Fibroblast of lung (primary cell): ENCODE measurements around the gene TANC1. TPM values are rescaled to one million over a fixed set of nuclear protein-coding genes. Genes with fewer than 3 reads are reported as not detected.
A peak's percentile ranks its signal among the peaks of the same experiment; 100 is the strongest.

ENCODE experiments used
- DNase-seq, 2 donors: peaks; one replicate each; pipeline versions ENCODE4 v3.0.0 to v3.0.0-alpha.2; 2010; ENCODE audit warnings: low read depth in 2 of 2
- H2AFZ ChIP-seq: 2 replicates; pipeline ENCODE4 v1.5.1; 2012; ENCODE audit warnings: low read length, control low read depth, inconsistent platforms
- H3K27ac ChIP-seq: 2 replicates; pipeline ENCODE4 v1.5.1; 2011; ENCODE audit warnings: low read length, control low read depth; ENCODE audit not compliant: insufficient read depth
- H3K27me3 ChIP-seq: 2 replicates; pipeline ENCODE4 v1.5.1; 2011; ENCODE audit warnings: mild to moderate bottlenecking, low read length; ENCODE audit not compliant: control insufficient read depth, insufficient read depth
- H3K36me3 ChIP-seq: 2 replicates; pipeline ENCODE4 v1.5.1; 2011; ENCODE audit warnings: low read length; ENCODE audit not compliant: control insufficient read depth, insufficient read depth
- H3K4me1 ChIP-seq: 2 replicates; pipeline ENCODE4 v1.5.1; 2011; ENCODE audit warnings: low read length; ENCODE audit not compliant: control insufficient read depth, insufficient read depth; ENCODE audit errors: extremely low read depth
- H3K4me2 ChIP-seq: 2 replicates; pipeline ENCODE4 v1.5.1; 2011; ENCODE audit warnings: low read length, control low read depth; ENCODE audit not compliant: insufficient read depth; ENCODE audit errors: extremely low read depth
- H3K4me3 ChIP-seq, 4 experiments: fragments of 200-600 bp in 1 of 4; sonication (generic) in 1 of 4; replicated peaks in 1 of 4; 2 replicates each; pipeline ENCODE4 v1.5.1; 2011 to 2016; ENCODE audit warnings: low read length in 4 of 4, low read depth in 3 of 4, mild to moderate bottlenecking in 3 of 4, control low read depth in 2 of 4, inconsistent platforms in 1 of 4, mixed read lengths in 1 of 4; ENCODE audit not compliant: insufficient read depth in 1 of 4; ENCODE audit errors: control extremely low read depth in 1 of 4
- H3K79me2 ChIP-seq: 2 replicates; pipeline ENCODE4 v1.5.1; 2012; ENCODE audit warnings: mild to moderate bottlenecking, low read length, inconsistent platforms; ENCODE audit not compliant: control insufficient read depth, insufficient read depth
- H3K9ac ChIP-seq: 2 replicates; pipeline ENCODE4 v1.5.1; 2011; ENCODE audit warnings: mild to moderate bottlenecking, low read length, control low read depth; ENCODE audit not compliant: insufficient read depth
- H3K9me3 ChIP-seq: 2 replicates; pipeline ENCODE4 v1.5.1; 2012; ENCODE audit warnings: low read depth, low read length; ENCODE audit not compliant: control insufficient read depth, insufficient read depth
- H4K20me1 ChIP-seq: 2 replicates; pipeline ENCODE4 v1.5.1; 2011; ENCODE audit warnings: low read length; ENCODE audit not compliant: control insufficient read depth, insufficient read depth; ENCODE audit errors: extremely low read depth
- CTCF ChIP-seq, 2 donors: IDR thresholded peaks in 1 of 2; conservative IDR thresholded peaks in 1 of 2; 1 replicate in 1 of 2; 2 replicates in 1 of 2; pipeline ENCODE4 v1.5.1; 2011 to 2012; ENCODE audit warnings: low read length in 2 of 2, control low read depth in 1 of 2, inconsistent platforms in 1 of 2, low read depth in 1 of 2, mild to moderate bottlenecking in 1 of 2
- EZH2 ChIP-seq: IDR thresholded peaks from 2 replicates; pipeline ENCODE4 v1.5.1; 2012; ENCODE audit warnings: low read length, control low read depth, mild to moderate bottlenecking; ENCODE audit errors: missing control alignments
- polyA plus RNA-seq, 2 donors: library from polyadenylated mRNA; depleted of rRNA in 1 of 2; stranded (reverse) in 1 of 2; unstranded in 1 of 2; fragments of >200 nt; gene quantifications; 2 replicates each; pipeline ENCODE4 v1.2.1, GENCODE V29; 2011 to 2012; ENCODE audit warnings: missing spikeins in 1 of 2
- total RNA-seq: library from RNA; depleted of rRNA; stranded (reverse); fragments of >200 nt; gene quantifications from 2 replicates; pipeline ENCODE4 v1.2.1, GENCODE V29; 2014

Gene TANC1
- total and polyA plus RNA-seq, 2 donors (not counting 1 experiment from before 2014, with no cell fraction given): 32.7 to 41.9 TPM

- Histone ChIP-seq H3K4me2 (no peak overlapping the region), H3K79me2 (no peaks in the 10 kb centered on the region), H3K4me1 (no peaks in the 10 kb centered on the region), H3K27ac (no peak overlapping the region), H3K4me3 (no peak overlapping the region), H2AFZ (no peak overlapping the region), H3K36me3 (no peaks in the 10 kb centered on the region), H3K27me3 (no peaks in the 10 kb centered on the region), H3K9ac (no peak overlapping the region), H4K20me1 (no peaks in the 10 kb centered on the region), H3K9me3 (no peaks in the 10 kb centered on the region)
- DNase-seq: no peak
- TF ChIP-seq EZH2: no peak
- no peak for TF ChIP-seq CTCF (conservative IDR thresholded peaks at IDR 0.05 in 1 of 2, IDR thresholded peaks at IDR 0.05 in 1 of 2; ENCODE audit: low read depth in 1 of 2, low read length in 2 of 2)
Measured at GRCh38 chr2:159252905-159253304, 284.5 kb downstream of the TANC1 start.

GRCh38 chr2:159256159-159256558 lies 287.7 kb downstream of the TANC1 start:
- Histone ChIP-seq H3K36me3 (peaks cover 2% of the 10 kb centered on the region), H3K9ac (no peak overlapping the region), H3K27ac (no peak overlapping the region), H3K9me3 (no peaks in the 10 kb centered on the region), H3K4me2 (no peak overlapping the region), H3K79me2 (no peaks in the 10 kb centered on the region), H2AFZ (no peak overlapping the region), H3K4me3 (no peak overlapping the region), H3K27me3 (no peaks in the 10 kb centered on the region), H4K20me1 (no peaks in the 10 kb centered on the region), H3K4me1 (no peaks in the 10 kb centered on the region)
- TF ChIP-seq CTCF (conservative IDR thresholded peaks at IDR 0.05 in 1 of 2, IDR thresholded peaks at IDR 0.05 in 1 of 2; ENCODE audit: low read depth in 1 of 2, low read length in 2 of 2) (no peak), EZH2 (no peak)
- peak; percentile 14 to 78 for DNase-seq

GRCh38 chr2:159262226-159262625 lies 293.8 kb downstream of the TANC1 start:
- no peaks in the 10 kb centered on the region for H3K79me2 ChIP-seq
- H4K20me1 ChIP-seq: no peaks in the 10 kb centered on the region
- no peaks in the 10 kb centered on the region for H3K9me3 ChIP-seq
- no peaks in the 10 kb centered on the region for H3K4me1 ChIP-seq
- DNase-seq: no peak
- H3K4me3 ChIP-seq: no peak overlapping the region
- peaks cover 2% of the 10 kb centered on the region for H3K36me3 ChIP-seq
- TF ChIP-seq EZH2 (no peak), CTCF (conservative IDR thresholded peaks at IDR 0.05 in 1 of 2, IDR thresholded peaks at IDR 0.05 in 1 of 2; ENCODE audit: low read depth in 1 of 2, low read length in 2 of 2) (no peak)
- no peak overlapping the region for H3K9ac ChIP-seq
- no peak overlapping the region for H3K4me2 ChIP-seq
- H2AFZ ChIP-seq: no peak overlapping the region
- H3K27me3 ChIP-seq: no peaks in the 10 kb centered on the region
- no peak overlapping the region for H3K27ac ChIP-seq
